Karpas-422 (cell line): ENCODE measurements around the gene VSIG10L. TPM values are rescaled to one million over a fixed set of nuclear protein-coding genes. Genes with fewer than 3 reads are reported as not detected.

Source experiments
- DNase-seq: peaks from one replicate; pipeline ENCODE4 v3.0.0-alpha.2; 2015
- H2AFZ ChIP-seq: fragments of 200-600 bp; sonication (generic); 2 replicates; pipeline ENCODE4 v1.6.1; 2014; ENCODE audit warnings: antibody characterized with exemption, low read length, mixed read lengths
- H3K27ac ChIP-seq: fragments of 200-600 bp; sonication (generic); 2 replicates; pipeline ENCODE4 v1.5.1; 2014; ENCODE audit warnings: mild to moderate bottlenecking, low read length, moderate library complexity
- H3K27me3 ChIP-seq: fragments of 200-600 bp; sonication (generic); 2 replicates; pipeline ENCODE4 v1.6.1; 2014; ENCODE audit warnings: low read length, mixed read lengths
- H3K36me3 ChIP-seq: fragments of 200-600 bp; sonication (generic); 2 replicates; pipeline ENCODE4 v1.6.1; 2014; ENCODE audit warnings: low read length, mixed read lengths; ENCODE audit not compliant: insufficient read depth
- H3K4me1 ChIP-seq: fragments of 200-600 bp; sonication (generic); 2 replicates; pipeline ENCODE4 v1.6.1; 2014; ENCODE audit warnings: mild to moderate bottlenecking, low read length, mixed read lengths
- H3K4me2 ChIP-seq: fragments of 200-600 bp; sonication (generic); 2 replicates; pipeline ENCODE4 v1.6.1; 2014; ENCODE audit warnings: low read length, low read depth, mild to moderate bottlenecking; ENCODE audit not compliant: poor library complexity, severe bottlenecking
- H3K4me3 ChIP-seq: fragments of 200-600 bp; sonication (generic); 2 replicates; pipeline ENCODE4 v1.5.1; 2014; ENCODE audit warnings: mild to moderate bottlenecking, antibody characterized with exemption, low read length, mixed read lengths
- H3K79me2 ChIP-seq: fragments of 200-600 bp; sonication (generic); 2 replicates; pipeline ENCODE4 v1.6.1; 2014; ENCODE audit warnings: mild to moderate bottlenecking, low read length, mixed read lengths
- H3K9ac ChIP-seq: fragments of 200-600 bp; sonication (generic); 2 replicates; pipeline ENCODE4 v1.6.0; 2014; ENCODE audit warnings: low read length
- H3K9me2 ChIP-seq: fragments of 200-600 bp; sonication (generic), shearing (Covaris generic); replicated peaks from 2 replicates; pipeline ENCODE4 v1.6.0; 2014; ENCODE audit warnings: mild to moderate bottlenecking, low read length, moderate library complexity; ENCODE audit not compliant: insufficient read depth
- H3K9me3 ChIP-seq: fragments of 300-700, 200-600 bp; sonication (generic); 2 replicates; pipeline ENCODE4 v1.6.1; 2014; ENCODE audit warnings: low read length, mixed read lengths
- H4K20me1 ChIP-seq: fragments of 200-600 bp; sonication (generic); 2 replicates; pipeline ENCODE4 v1.6.1; 2014; ENCODE audit warnings: mild to moderate bottlenecking, antibody characterized with exemption, low read length, low read depth; ENCODE audit not compliant: insufficient read depth
- total RNA-seq: library from RNA; depleted of rRNA; stranded (reverse); fragments of >200 nt; shearing (Covaris generic); gene quantifications from 2 replicates; pipeline ENCODE4 v1.2.3, GENCODE V29; 2014; ENCODE audit warnings: low replicate concordance

The VSIG10L gene
- total RNA-seq, 1 experiment from 2014 or later: 6.6 TPM

GRCh38 chr19:51319649-51320279 lies 22.2 kb downstream of the VSIG10L start:
- Histone ChIP-seq H3K4me3 (no peak overlapping the region), H3K4me1 (no peaks in the 10 kb centered on the region), H4K20me1 (no peaks in the 10 kb centered on the region; the same call in 1 of the 2 replicates), H3K9ac (no peak overlapping the region), H3K4me2 (no peak overlapping the region), H3K36me3 (no peaks in the 10 kb centered on the region), H3K9me3 (no peaks in the 10 kb centered on the region), H3K27me3 (no peaks in the 10 kb centered on the region), H3K27ac (no peak overlapping the region), H2AFZ (no peak overlapping the region), H3K79me2 (no peaks in the 10 kb centered on the region), H3K9me2 (no peaks in the 10 kb centered on the region)
- no peak for DNase-seq

- no peaks in the 10 kb centered on the region for H3K79me2 ChIP-seq
- no peaks in the 10 kb centered on the region for H3K36me3 ChIP-seq
- H2AFZ ChIP-seq: no peak overlapping the region
- H3K4me1 ChIP-seq: no peaks in the 10 kb centered on the region
- no peaks in the 10 kb centered on the region for H3K9me3 ChIP-seq
- H3K27me3 ChIP-seq: no peaks in the 10 kb centered on the region
- peak; percentile 60 for DNase-seq
- no peak overlapping the region for H3K4me2 ChIP-seq
- no peak overlapping the region for H3K27ac ChIP-seq
- no peaks in the 10 kb centered on the region for H3K9me2 ChIP-seq
- no peaks in the 10 kb centered on the region; the same call in 1 of the 2 replicates for H4K20me1 ChIP-seq
- H3K4me3 ChIP-seq: no peak overlapping the region
- H3K9ac ChIP-seq: no peak overlapping the region
These were observed 23.0 kb downstream of the VSIG10L start for GRCh38 chr19:51318687-51319648.

- Histone ChIP-seq H3K79me2 (no peaks in the 10 kb centered on the region), H4K20me1 (no peaks in the 10 kb centered on the region; the same call in 1 of the 2 replicates), H3K4me2 (no peak overlapping the region), H3K4me3 (no peak overlapping the region), H3K9ac (no peak overlapping the region), H3K9me2 (no peaks in the 10 kb centered on the region), H3K27ac (no peak overlapping the region), H3K27me3 (no peaks in the 10 kb centered on the region), H3K4me1 (no peaks in the 10 kb centered on the region), H2AFZ (no peak overlapping the region), H3K9me3 (no peaks in the 10 kb centered on the region), H3K36me3 (no peaks in the 10 kb centered on the region)
- no peak for DNase-seq
These were observed 24.0 kb downstream of the VSIG10L start for GRCh38 chr19:51317968-51318367.

GRCh38 chr19:51317376-51317775 lies 24.6 kb downstream of the VSIG10L start:
- Histone ChIP-seq H2AFZ (no peak overlapping the region), H4K20me1 (no peaks in the 10 kb centered on the region; the same call in 1 of the 2 replicates), H3K27me3 (no peaks in the 10 kb centered on the region), H3K9ac (no peak overlapping the region), H3K4me2 (no peak overlapping the region), H3K36me3 (no peaks in the 10 kb centered on the region), H3K27ac (no peak overlapping the region), H3K4me3 (no peak overlapping the region), H3K4me1 (no peaks in the 10 kb centered on the region), H3K79me2 (no peaks in the 10 kb centered on the region), H3K9me2 (no peaks in the 10 kb centered on the region), H3K9me3 (no peaks in the 10 kb centered on the region)
- no peak for DNase-seq

- H3K27ac ChIP-seq: no peak overlapping the region
- H3K9me3 ChIP-seq: no peaks in the 10 kb centered on the region
- no peaks in the 10 kb centered on the region for H3K4me1 ChIP-seq
- no peak overlapping the region for H3K9ac ChIP-seq
- H3K79me2 ChIP-seq: no peaks in the 10 kb centered on the region
- no peak for DNase-seq
- H3K4me3 ChIP-seq: no peak overlapping the region
- H3K4me2 ChIP-seq: no peak overlapping the region
- no peaks in the 10 kb centered on the region for H3K27me3 ChIP-seq
- no peaks in the 10 kb centered on the region; the same call in 1 of the 2 replicates for H4K20me1 ChIP-seq
- no peaks in the 10 kb centered on the region for H3K9me2 ChIP-seq
- H2AFZ ChIP-seq: no peak overlapping the region
- H3K36me3 ChIP-seq: no peaks in the 10 kb centered on the region
These were observed 25.3 kb downstream of the VSIG10L start for GRCh38 chr19:51316688-51317087.

- no peak within 1 kb of the TSS for H2AFZ ChIP-seq
- H3K4me2 ChIP-seq: no peak within 1 kb of the TSS
These were observed 30.3 kb downstream of the VSIG10L start, which contains the start of gene IGLON5 for GRCh38 chr19:51311351-51312257. Gene IGLON5, plus strand, starts transcription at chr19:51311644. Its CDS starts 204 bp downstream, at chr19:51311848.

GRCh38 chr19:51305479-51305878 lies 36.5 kb downstream of the VSIG10L start:
- Histone ChIP-seq H3K9ac (no peak overlapping the region), H3K4me3 (no peak overlapping the region), H3K27me3 (peaks cover 6% of the 10 kb centered on the region; the same call in 1 of the 2 replicates), H4K20me1 (no peaks in the 10 kb centered on the region), H3K27ac (no peak overlapping the region), H2AFZ (no peak overlapping the region), H3K9me3 (no peaks in the 10 kb centered on the region), H3K9me2 (no peaks in the 10 kb centered on the region), H3K4me1 (no peaks in the 10 kb centered on the region), H3K4me2 (no peak overlapping the region), H3K79me2 (no peaks in the 10 kb centered on the region), H3K36me3 (no peaks in the 10 kb centered on the region)
- no peak for DNase-seq

More at GRCh38 chr19:51311351-51312257, 30.3 kb downstream of the VSIG10L start, which contains the start of gene IGLON5:
- Histone ChIP-seq H3K4me3 (no peak within 1 kb of the TSS), H3K79me2 (no peaks in the 10 kb centered on the region), H3K27ac (no peak within 1 kb of the TSS), H3K27me3 (peaks cover 3% of the 10 kb centered on the region; the same call in 1 of the 2 replicates), H3K9me2 (no peaks in the 10 kb centered on the region), H3K36me3 (no peaks in the 10 kb centered on the region), H3K4me1 (no peaks in the 10 kb centered on the region), H3K9me3 (no peaks in the 10 kb centered on the region), H3K9ac (no peak within 1 kb of the TSS), H4K20me1 (no peaks in the 10 kb centered on the region)
- DNase-seq: no peak
